HepG2 (cell line): Measurements from ENCODE around the gene STOM. TPM values are rescaled to one million over a fixed set of nuclear protein-coding genes. Genes with fewer than 3 reads are reported as not detected.

ENCODE experiments used
- ARID2 ChIP-seq: sonication (generic); formaldehyde crosslinking; IDR thresholded peaks from 2 replicates; pipeline ENCODE4 v1.8.1; 2022; ENCODE audit warnings: mild to moderate bottlenecking, missing genetic modification reagents, borderline replicate concordance
- HNRNPUL1 ChIP-seq: fragments of 200-400 bp; formaldehyde crosslinking; IDR thresholded peaks from 2 replicates; pipeline ENCODE4 v1.6.1; 2017; ENCODE audit warnings: low read depth, mild to moderate bottlenecking, low read length, moderate library complexity
- KLF11 ChIP-seq: IDR thresholded peaks from 2 replicates; pipeline ENCODE4 v1.6.1; 2016; ENCODE audit warnings: missing compliant biosample characterization
- NPAS2 ChIP-seq: sonication (generic); formaldehyde crosslinking; IDR thresholded peaks from 2 replicates; pipeline ENCODE4 v1.8.0; 2022; ENCODE audit warnings: mild to moderate bottlenecking, missing genetic modification reagents, borderline replicate concordance
- SRSF1 ChIP-seq: fragments of 200-400 bp; formaldehyde crosslinking; optimal IDR thresholded peaks from 2 replicates; pipeline ENCODE3; 2017; ENCODE audit warnings: mild to moderate bottlenecking, low read depth, low read length, moderate library complexity
- ZBTB20 ChIP-seq: sonication (generic); formaldehyde crosslinking; IDR thresholded peaks from 2 replicates; pipeline ENCODE4 v1.8.1; 2023; ENCODE audit warnings: missing genetic modification reagents, low read depth, mild to moderate bottlenecking, borderline replicate concordance
- ZBTB8A ChIP-seq: sonication (generic); formaldehyde crosslinking; IDR thresholded peaks from 2 replicates; pipeline ENCODE4 v1.4.0; 2020; ENCODE audit warnings: mild to moderate bottlenecking, low read depth, missing genetic modification reagents, borderline replicate concordance
- ZEB1 ChIP-seq: IDR thresholded peaks from 2 replicates; pipeline ENCODE4 v1.6.1; 2012; ENCODE audit warnings: mild to moderate bottlenecking, low read depth, inconsistent platforms; ENCODE audit not compliant: insufficient replicate concordance
- ZKSCAN8 ChIP-seq: IDR thresholded peaks from 2 replicates; pipeline ENCODE4 v1.6.1; 2016; ENCODE audit warnings: borderline replicate concordance, missing genetic modification reagents, missing compliant biosample characterization
- ZNF607 ChIP-seq: sonication (generic); formaldehyde crosslinking; IDR thresholded peaks from 2 replicates; pipeline ENCODE4 v1.5.1; 2020; ENCODE audit warnings: missing genetic modification reagents, mild to moderate bottlenecking, borderline replicate concordance
- ZNF629 ChIP-seq: sonication (generic); formaldehyde crosslinking; conservative IDR thresholded peaks from 2 replicates; pipeline ENCODE4 v1.5.0; 2020; ENCODE audit warnings: missing genetic modification reagents
- ZNF652 ChIP-seq: IDR thresholded peaks from 2 replicates; pipeline ENCODE4 v1.6.1; 2016; ENCODE audit warnings: low read depth, borderline replicate concordance
- polyA plus RNA-seq, 8 experiments: library from polyadenylated mRNA; depleted of rRNA in 3 of 8; stranded (reverse) in 7 of 8; unstranded in 1 of 8; fragments of >200 nt; fragmentation: Illumina TruSeq in 4 of 8; extraction: Trizol in 4 of 8; gene quantifications; 2 replicates each; pipeline versions ENCODE4 v1.2.1 to v1.2.3, GENCODE V29; 2011 to 2016; ENCODE audit warnings: low read depth in 4 of 8, missing spikeins in 1 of 8, mixed read lengths in 1 of 8; ENCODE audit not compliant: insufficient read depth in 1 of 8
- total RNA-seq, 5 experiments: library from RNA; depleted of rRNA; stranded (reverse); fragments of >200 nt; fragmentation: Illumina TruSeq; extraction: Trizol; gene quantifications; 2 replicates each; pipeline ENCODE4 v1.2.3, GENCODE V29; 2016; ENCODE audit warnings: low read depth in 1 of 5
- TF ChIP-seq, protein P1 (sequence below), 2 experiments: sonication (generic) in 1 of 2; formaldehyde crosslinking in 1 of 2; IDR thresholded peaks; 2 replicates each; pipeline versions ENCODE4 v1.4.0 to v1.6.1; 2016 to 2020; ENCODE audit warnings: borderline replicate concordance in 1 of 2, low read depth in 1 of 2, mild to moderate bottlenecking in 1 of 2, missing genetic modification reagents in 1 of 2
- TF ChIP-seq, protein P2 (sequence below), 2 experiments: sonication (generic) in 1 of 2; formaldehyde crosslinking in 1 of 2; IDR thresholded peaks; 2 replicates each; pipeline versions ENCODE4 v1.6.1 to v1.9.0; 2014 to 2022; ENCODE audit warnings: antibody characterized with exemption in 1 of 2, borderline replicate concordance in 1 of 2, inconsistent platforms in 1 of 2, low read depth in 1 of 2, missing genetic modification reagents in 1 of 2
- TF ChIP-seq, protein P3 (sequence below), 2 experiments: fragments of 450-650 bp in 1 of 2; sonication (generic) in 1 of 2; formaldehyde crosslinking; IDR thresholded peaks; 2 replicates each; pipeline versions ENCODE4 v1.5.0 to v1.8.0; 2020 to 2022; ENCODE audit warnings: mild to moderate bottlenecking in 1 of 2, missing genetic modification reagents in 1 of 2

Gene STOM
- total and polyA plus RNA-seq, 2 of the 13 experiments (the other 11 are each of a cell fraction or from before 2014, with no cell fraction given) = 43.6 to 165 TPM

DNA sequence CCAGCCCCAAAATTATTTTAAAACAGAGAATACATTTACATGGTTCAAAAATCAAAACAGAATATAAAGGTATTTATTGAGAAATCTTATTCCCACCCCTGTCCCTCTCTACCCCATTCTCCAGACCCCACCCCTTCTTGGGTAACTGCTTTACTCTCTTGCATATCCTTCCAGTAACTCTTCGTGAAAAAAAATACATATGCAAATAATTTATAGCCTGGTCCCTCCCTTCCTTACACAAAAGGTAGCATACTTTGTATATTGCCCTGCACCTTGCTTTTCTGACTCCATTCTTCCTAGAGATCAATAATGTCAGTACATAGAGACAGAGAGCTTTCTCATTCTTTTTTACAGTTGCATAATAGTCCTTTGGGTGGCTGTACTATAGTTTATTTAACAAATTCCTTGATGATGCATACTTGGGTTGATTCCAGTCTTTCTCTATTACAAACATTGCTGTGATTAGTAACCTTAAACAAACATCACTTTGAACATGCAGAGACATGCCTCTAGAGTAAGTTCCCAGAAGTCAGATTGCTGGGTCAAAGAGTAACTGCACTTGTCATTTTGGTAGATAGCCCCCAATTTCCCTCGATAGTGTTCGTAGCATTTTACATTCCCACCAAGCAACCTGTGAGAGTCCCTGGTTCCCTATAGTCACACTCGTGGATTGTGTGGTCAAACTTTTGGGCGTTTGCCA, 47.9 kb downstream of the STOM start (continued):
- TF ChIP-seq, protein P1, sequence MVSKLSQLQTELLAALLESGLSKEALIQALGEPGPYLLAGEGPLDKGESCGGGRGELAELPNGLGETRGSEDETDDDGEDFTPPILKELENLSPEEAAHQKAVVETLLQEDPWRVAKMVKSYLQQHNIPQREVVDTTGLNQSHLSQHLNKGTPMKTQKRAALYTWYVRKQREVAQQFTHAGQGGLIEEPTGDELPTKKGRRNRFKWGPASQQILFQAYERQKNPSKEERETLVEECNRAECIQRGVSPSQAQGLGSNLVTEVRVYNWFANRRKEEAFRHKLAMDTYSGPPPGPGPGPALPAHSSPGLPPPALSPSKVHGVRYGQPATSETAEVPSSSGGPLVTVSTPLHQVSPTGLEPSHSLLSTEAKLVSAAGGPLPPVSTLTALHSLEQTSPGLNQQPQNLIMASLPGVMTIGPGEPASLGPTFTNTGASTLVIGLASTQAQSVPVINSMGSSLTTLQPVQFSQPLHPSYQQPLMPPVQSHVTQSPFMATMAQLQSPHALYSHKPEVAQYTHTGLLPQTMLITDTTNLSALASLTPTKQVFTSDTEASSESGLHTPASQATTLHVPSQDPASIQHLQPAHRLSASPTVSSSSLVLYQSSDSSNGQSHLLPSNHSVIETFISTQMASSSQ (IDR thresholded peaks at IDR 0.05; ENCODE audit: low read depth) = peak; percentile 81
- TF ChIP-seq, protein P1 (CRISPR knock-in tag; IDR thresholded peaks at IDR 0.05; ENCODE audit: borderline replicate concordance) = peak; percentile 46; the same call in 1 of the 2 replicates
- TF ChIP-seq ZKSCAN8 (CRISPR knock-in tag) = peak; percentile 80; the same call in 1 of the 2 replicates
- peak; percentile 83 for TF ChIP-seq ZEB1
- peak; percentile 43; the same call in 1 of the 2 replicates for TF ChIP-seq ZNF652
- no peak for TF ChIP-seq HNRNPUL1
- no peak for TF ChIP-seq ZBTB8A
- TF ChIP-seq ZBTB20 = peak; percentile 72; the same call in 1 of the 2 replicates
- TF ChIP-seq, protein P2, sequence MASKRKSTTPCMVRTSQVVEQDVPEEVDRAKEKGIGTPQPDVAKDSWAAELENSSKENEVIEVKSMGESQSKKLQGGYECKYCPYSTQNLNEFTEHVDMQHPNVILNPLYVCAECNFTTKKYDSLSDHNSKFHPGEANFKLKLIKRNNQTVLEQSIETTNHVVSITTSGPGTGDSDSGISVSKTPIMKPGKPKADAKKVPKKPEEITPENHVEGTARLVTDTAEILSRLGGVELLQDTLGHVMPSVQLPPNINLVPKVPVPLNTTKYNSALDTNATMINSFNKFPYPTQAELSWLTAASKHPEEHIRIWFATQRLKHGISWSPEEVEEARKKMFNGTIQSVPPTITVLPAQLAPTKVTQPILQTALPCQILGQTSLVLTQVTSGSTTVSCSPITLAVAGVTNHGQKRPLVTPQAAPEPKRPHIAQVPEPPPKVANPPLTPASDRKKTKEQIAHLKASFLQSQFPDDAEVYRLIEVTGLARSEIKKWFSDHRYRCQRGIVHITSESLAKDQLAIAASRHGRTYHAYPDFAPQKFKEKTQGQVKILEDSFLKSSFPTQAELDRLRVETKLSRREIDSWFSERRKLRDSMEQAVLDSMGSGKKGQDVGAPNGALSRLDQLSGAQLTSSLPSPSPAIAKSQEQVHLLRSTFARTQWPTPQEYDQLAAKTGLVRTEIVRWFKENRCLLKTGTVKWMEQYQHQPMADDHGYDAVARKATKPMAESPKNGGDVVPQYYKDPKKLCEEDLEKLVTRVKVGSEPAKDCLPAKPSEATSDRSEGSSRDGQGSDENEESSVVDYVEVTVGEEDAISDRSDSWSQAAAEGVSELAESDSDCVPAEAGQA (IDR thresholded peaks at IDR 0.05; ENCODE audit: low read depth) = no peak; the same call in 1 of the 2 replicates
- TF ChIP-seq, protein P2 (CRISPR knock-in tag; IDR thresholded peaks at IDR 0.05; ENCODE audit: borderline replicate concordance) = no peak; the same call in 1 of the 2 replicates
- TF ChIP-seq, protein P3, sequence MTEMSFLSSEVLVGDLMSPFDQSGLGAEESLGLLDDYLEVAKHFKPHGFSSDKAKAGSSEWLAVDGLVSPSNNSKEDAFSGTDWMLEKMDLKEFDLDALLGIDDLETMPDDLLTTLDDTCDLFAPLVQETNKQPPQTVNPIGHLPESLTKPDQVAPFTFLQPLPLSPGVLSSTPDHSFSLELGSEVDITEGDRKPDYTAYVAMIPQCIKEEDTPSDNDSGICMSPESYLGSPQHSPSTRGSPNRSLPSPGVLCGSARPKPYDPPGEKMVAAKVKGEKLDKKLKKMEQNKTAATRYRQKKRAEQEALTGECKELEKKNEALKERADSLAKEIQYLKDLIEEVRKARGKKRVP (CRISPR knock-in tag; IDR thresholded peaks at IDR 0.05) = peak; percentile 13 to 89; a peak in 2 of 4 replicates
- no peak for TF ChIP-seq ARID2 (CRISPR knock-in tag)
- TF ChIP-seq ZNF629 (CRISPR knock-in tag) = peak; percentile 38; the same call in 1 of the 2 replicates
- 0 out of 2 replicates have a peak, but pooled peaks have one; percentile 17 for TF ChIP-seq KLF11 (CRISPR knock-in tag)
- no peak for TF ChIP-seq NPAS2
- no peak for TF ChIP-seq SRSF1
- TF ChIP-seq ZNF607 (CRISPR knock-in tag) = no peak
